Mesenchymal stem cell (in vitro differentiated cells and primary cell): ENCODE data around the gene KAT6B.

Source experiments
- DNase-seq: peaks from one replicate; pipeline ENCODE4 v3.0.0-alpha.2; 2013
- H2AFZ ChIP-seq: one replicate; pipeline ENCODE4 v1.6.1; 2013; ENCODE audit warnings: low read depth, mild to moderate bottlenecking, control low read depth, inconsistent platforms, low read length, moderate library complexity
- H2AK5ac ChIP-seq: 2 replicates; pipeline ENCODE4 v1.6.1; 2013; ENCODE audit warnings: low read length, moderate library complexity, mild to moderate bottlenecking, inconsistent platforms; ENCODE audit not compliant: severe bottlenecking
- H2BK120ac ChIP-seq: one replicate; pipeline ENCODE4 v1.6.1; 2013; ENCODE audit warnings: low read depth, mild to moderate bottlenecking, inconsistent platforms, low read length, moderate library complexity
- H2BK12ac ChIP-seq, 2 experiments: one replicate each; pipeline ENCODE4 v1.6.1; 2013; ENCODE audit warnings: inconsistent platforms in 2 of 2, low read length in 2 of 2, mild to moderate bottlenecking in 2 of 2, moderate library complexity in 2 of 2, control low read depth in 1 of 2
- H2BK15ac ChIP-seq: one replicate; pipeline ENCODE4 v1.6.1; 2013; ENCODE audit warnings: mild to moderate bottlenecking, low read depth, inconsistent platforms; ENCODE audit not compliant: poor library complexity, severe bottlenecking
- H2BK5ac ChIP-seq: 2 replicates; pipeline ENCODE4 v1.6.1; 2013; ENCODE audit warnings: low read depth, mild to moderate bottlenecking, low read length, control low read depth, inconsistent platforms; ENCODE audit not compliant: poor library complexity, severe bottlenecking
- H3K14ac ChIP-seq, 2 experiments: one replicate each; pipeline ENCODE4 v1.6.1; 2013; ENCODE audit warnings: inconsistent platforms in 2 of 2, low read length in 2 of 2, control low read depth in 1 of 2, mild to moderate bottlenecking in 1 of 2, moderate library complexity in 1 of 2
- H3K18ac ChIP-seq, 2 experiments: one replicate each; pipeline ENCODE4 v1.6.1; 2013; ENCODE audit warnings: inconsistent platforms in 2 of 2, low read length in 2 of 2, control low read depth in 1 of 2, low read depth in 1 of 2, mild to moderate bottlenecking in 1 of 2
- H3K23ac ChIP-seq, 2 experiments: one replicate each; pipeline ENCODE4 v1.6.1; 2013; ENCODE audit warnings: inconsistent platforms in 2 of 2, low read length in 2 of 2, mild to moderate bottlenecking in 2 of 2, moderate library complexity in 2 of 2, control low read depth in 1 of 2
- H3K27ac ChIP-seq: 2 replicates; pipeline ENCODE4 v1.5.1; 2013; ENCODE audit warnings: mild to moderate bottlenecking, moderate library complexity, low read length, control low read depth, inconsistent platforms; ENCODE audit not compliant: poor library complexity, severe bottlenecking
- H3K27me3 ChIP-seq, 2 experiments: 2 replicates each; pipeline versions ENCODE4 v1.6.1 to v1.7.0; 2013; ENCODE audit warnings: low read length in 2 of 2, mild to moderate bottlenecking in 2 of 2, moderate library complexity in 2 of 2, control low read depth in 1 of 2, inconsistent platforms in 1 of 2; ENCODE audit not compliant: control insufficient read depth in 1 of 2, insufficient read depth in 1 of 2
- H3K36me3 ChIP-seq, 2 experiments: 2 replicates each; pipeline versions ENCODE4 v1.6.1 to v1.7.0; 2013; ENCODE audit warnings: low read length in 2 of 2, control low read depth in 1 of 2, inconsistent platforms in 1 of 2, low read depth in 1 of 2, mild to moderate bottlenecking in 1 of 2; ENCODE audit not compliant: insufficient read depth in 2 of 2, control insufficient read depth in 1 of 2
- H3K4ac ChIP-seq, 2 experiments: one replicate each; pipeline ENCODE4 v1.6.1; 2013; ENCODE audit warnings: inconsistent platforms in 2 of 2, low read length in 2 of 2, mild to moderate bottlenecking in 2 of 2, moderate library complexity in 2 of 2, control low read depth in 1 of 2, low read depth in 1 of 2
- H3K4me1 ChIP-seq: 2 replicates; pipeline ENCODE4 v1.6.1; 2013; ENCODE audit warnings: low read depth, low read length, control low read depth; ENCODE audit not compliant: control insufficient read depth, insufficient read depth
- H3K4me2 ChIP-seq: 2 replicates; pipeline ENCODE4 v1.6.1; 2013; ENCODE audit warnings: low read length, mild to moderate bottlenecking, inconsistent platforms; ENCODE audit not compliant: poor library complexity, severe bottlenecking
- H3K4me3 ChIP-seq, 2 experiments: 2 replicates each; pipeline versions ENCODE4 v1.5.1 to v1.7.0; 2013; ENCODE audit warnings: low read length in 2 of 2, mild to moderate bottlenecking in 2 of 2, control low read depth in 1 of 2, low read depth in 1 of 2; ENCODE audit not compliant: insufficient read depth in 1 of 2
- H3K79me1 ChIP-seq: replicated peaks from 2 replicates; pipeline ENCODE4 v1.6.1; 2013; ENCODE audit warnings: mild to moderate bottlenecking, control low read depth, low read length, inconsistent platforms; ENCODE audit not compliant: poor library complexity, severe bottlenecking
- H3K9ac ChIP-seq: 2 replicates; pipeline ENCODE4 v1.7.0; 2013; ENCODE audit warnings: mild to moderate bottlenecking, low read length, moderate library complexity
- H3K9me3 ChIP-seq: 2 replicates; pipeline ENCODE4 v1.7.0; 2013; ENCODE audit warnings: mild to moderate bottlenecking, low read length; ENCODE audit not compliant: control insufficient read depth
- H4K8ac ChIP-seq: one replicate; pipeline ENCODE4 v1.6.1; 2013; ENCODE audit warnings: inconsistent platforms, mild to moderate bottlenecking, low read length, moderate library complexity
- H4K91ac ChIP-seq: one replicate; pipeline ENCODE4 v1.6.1; 2013; ENCODE audit warnings: mild to moderate bottlenecking, low read length, inconsistent platforms
- WGBS: methylation state at CpG from one replicate; pipeline ENCODE4 v1.1.7; 2013; ENCODE audit warnings: mixed read lengths; 5-methylcytosine and 5-hydroxymethylcytosine counted together

The KAT6B gene

GRCh38 chr10:75079436-75080083, 253.2 kb downstream of the KAT6B start:
- Histone ChIP-seq H4K8ac (peak overlapping the region; percentile 19), H3K23ac (no peak overlapping the region), H2BK15ac (no peak overlapping the region), H3K9ac (no peak overlapping the region), H3K36me3 (no peaks in the 10 kb centered on the region), H2BK5ac (no peak overlapping the region), H3K4ac (no peak overlapping the region), H2BK12ac (no peak overlapping the region), H4K91ac (no peak overlapping the region), H2AFZ (no peak overlapping the region), H3K9me3 (peaks cover 7% of the 10 kb centered on the region), H3K4me1 (no peaks in the 10 kb centered on the region), H3K79me1 (no peaks in the 10 kb centered on the region), H2AK5ac (no peak overlapping the region), H3K4me3 (no peak overlapping the region), H3K14ac (no peak overlapping the region), H2BK120ac (no peak overlapping the region), H3K4me2 (no peak overlapping the region), H3K18ac (no peak overlapping the region), H3K27me3 (peaks cover 0 to 31% of the 10 kb centered on the region in 2 experiments), H3K27ac (no peak overlapping the region)
- no peak for DNase-seq
- WGBS, result 54% methylated on average over 7 of the region's 9 CpGs

- Histone ChIP-seq H2AK5ac (no peak overlapping the region), H3K4me3 (no peak overlapping the region), H3K9ac (no peak overlapping the region), H3K14ac (no peak overlapping the region), H2BK15ac (no peak overlapping the region), H3K36me3 (no peaks in the 10 kb centered on the region), H3K4ac (no peak overlapping the region), H2BK5ac (no peak overlapping the region), H2BK120ac (no peak overlapping the region), H3K4me2 (no peak overlapping the region), H3K9me3 (peaks cover 7% of the 10 kb centered on the region), H2BK12ac (no peak overlapping the region), H3K23ac (no peak overlapping the region), H3K79me1 (no peaks in the 10 kb centered on the region), H3K18ac (no peak overlapping the region), H2AFZ (no peak overlapping the region), H3K4me1 (no peaks in the 10 kb centered on the region), H3K27ac (no peak overlapping the region), H4K91ac (no peak overlapping the region), H4K8ac (no peak overlapping the region), H3K27me3 (peaks cover 0 to 41% of the 10 kb centered on the region in 2 experiments)
- WGBS, result 94% methylated on average over 4 of the region's 4 CpGs
- DNase-seq, result no peak
Measured at GRCh38 chr10:75080554-75080953, 254.2 kb downstream of the KAT6B start.

GRCh38 chr10:75081379-75081778, 255.0 kb downstream of the KAT6B start:
- H3K4me3 ChIP-seq, result no peak overlapping the region
- H3K36me3 ChIP-seq, result no peaks in the 10 kb centered on the region
- H2BK15ac ChIP-seq, result no peak overlapping the region
- H3K23ac ChIP-seq, result no peak overlapping the region
- peaks cover 0 to 39% of the 10 kb centered on the region in 2 experiments for H3K27me3 ChIP-seq
- H2AK5ac ChIP-seq, result no peak overlapping the region
- H2AFZ ChIP-seq, result no peak overlapping the region
- no peak overlapping the region for H3K4ac ChIP-seq
- no peaks in the 10 kb centered on the region for H3K79me1 ChIP-seq
- H3K27ac ChIP-seq, result no peak overlapping the region
- 93% methylated on average over 5 of the region's 5 CpGs for WGBS
- no peak overlapping the region for H2BK12ac ChIP-seq
- no peak overlapping the region for H2BK120ac ChIP-seq
- H3K9me3 ChIP-seq, result peaks cover 7% of the 10 kb centered on the region
- no peaks in the 10 kb centered on the region for H3K4me1 ChIP-seq
- H3K9ac ChIP-seq, result no peak overlapping the region
- H2BK5ac ChIP-seq, result no peak overlapping the region
- no peak overlapping the region for H3K4me2 ChIP-seq
- H4K91ac ChIP-seq, result no peak overlapping the region
- DNase-seq, result no peak
- no peak overlapping the region for H3K18ac ChIP-seq
- no peak overlapping the region for H4K8ac ChIP-seq
- no peak overlapping the region for H3K14ac ChIP-seq
